Stomach (tissue), 4 donors: Measurements from ENCODE around the gene ZNF503.

Source experiments
- POLR2AphosphoS5 ChIP-seq, 3 donors: sonication (generic); formaldehyde crosslinking; IDR thresholded peaks; one replicate each; pipeline ENCODE4 v1.6.1; 2016; ENCODE audit warnings: antibody characterized with exemption in 3 of 3
- TF ChIP-seq, protein P1 (sequence below), 7 experiments: fragments of 450-650 bp in 4 of 7; fragments of 200-600 bp in 3 of 7; sonication (generic) in 3 of 7; IDR thresholded peaks; one replicate each; pipeline ENCODE4 v1.5.1; 2016 to 2019; ENCODE audit warnings: antibody characterized with exemption in 7 of 7, control low read depth in 2 of 7, mild to moderate bottlenecking in 1 of 7

DNA sequence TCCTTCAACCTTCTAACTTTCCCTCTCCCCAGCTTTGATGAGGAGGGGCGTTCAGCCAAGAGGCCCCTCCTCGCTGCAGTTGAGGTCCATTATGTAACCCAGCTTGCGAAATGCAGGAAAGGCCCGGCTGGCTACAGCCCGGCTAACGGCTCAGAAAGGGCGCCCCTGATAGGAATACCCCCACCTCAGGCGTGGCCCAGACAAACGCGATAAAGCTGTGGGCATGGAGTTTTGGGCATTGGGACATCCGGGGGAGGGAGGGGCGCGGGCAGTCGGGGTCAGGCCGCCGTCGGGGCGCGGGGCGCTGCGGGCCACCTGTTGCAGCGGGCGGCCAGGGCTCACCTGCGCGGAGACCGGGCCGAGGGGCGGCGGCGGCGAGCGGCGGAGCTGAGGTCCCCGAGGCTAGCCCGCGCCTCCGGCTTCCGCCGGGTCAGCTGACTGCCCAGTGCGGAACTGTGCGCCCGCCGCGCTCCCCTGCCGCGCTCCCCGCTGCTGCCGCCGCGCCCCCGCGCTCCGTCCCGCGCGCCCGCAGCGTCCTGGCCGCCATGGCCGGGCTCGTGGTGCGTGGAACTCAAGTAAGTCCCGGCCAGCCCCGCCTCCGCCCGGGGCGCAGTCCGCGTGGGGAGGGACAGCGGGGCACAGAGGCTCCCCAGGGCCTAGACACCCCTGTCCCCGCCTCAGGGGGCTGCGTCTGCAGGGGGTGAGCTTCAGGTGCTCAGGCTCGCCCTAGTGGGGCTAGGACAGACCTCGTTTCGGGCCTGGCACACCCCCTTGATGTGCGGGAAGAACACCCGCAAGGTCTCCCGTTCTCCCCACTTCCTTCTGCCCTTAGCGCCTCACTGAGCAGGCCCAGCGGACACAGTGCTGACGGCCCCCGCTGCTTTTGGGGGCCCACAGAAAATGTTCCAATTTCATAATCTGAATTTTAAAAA lies 29.9 kb upstream of the ZNF503 start, which contains the start of gene LRMDA:
- TF ChIP-seq, protein P1, sequence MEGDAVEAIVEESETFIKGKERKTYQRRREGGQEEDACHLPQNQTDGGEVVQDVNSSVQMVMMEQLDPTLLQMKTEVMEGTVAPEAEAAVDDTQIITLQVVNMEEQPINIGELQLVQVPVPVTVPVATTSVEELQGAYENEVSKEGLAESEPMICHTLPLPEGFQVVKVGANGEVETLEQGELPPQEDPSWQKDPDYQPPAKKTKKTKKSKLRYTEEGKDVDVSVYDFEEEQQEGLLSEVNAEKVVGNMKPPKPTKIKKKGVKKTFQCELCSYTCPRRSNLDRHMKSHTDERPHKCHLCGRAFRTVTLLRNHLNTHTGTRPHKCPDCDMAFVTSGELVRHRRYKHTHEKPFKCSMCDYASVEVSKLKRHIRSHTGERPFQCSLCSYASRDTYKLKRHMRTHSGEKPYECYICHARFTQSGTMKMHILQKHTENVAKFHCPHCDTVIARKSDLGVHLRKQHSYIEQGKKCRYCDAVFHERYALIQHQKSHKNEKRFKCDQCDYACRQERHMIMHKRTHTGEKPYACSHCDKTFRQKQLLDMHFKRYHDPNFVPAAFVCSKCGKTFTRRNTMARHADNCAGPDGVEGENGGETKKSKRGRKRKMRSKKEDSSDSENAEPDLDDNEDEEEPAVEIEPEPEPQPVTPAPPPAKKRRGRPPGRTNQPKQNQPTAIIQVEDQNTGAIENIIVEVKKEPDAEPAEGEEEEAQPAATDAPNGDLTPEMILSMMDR (IDR thresholded peaks at IDR 0.05): no peak
- TF ChIP-seq POLR2AphosphoS5 (IDR thresholded peaks at IDR 0.05): no peak
